ENCODE measurements around the gene PLVAP.

GRCh38 chr19:17423429-17424208, 46.5 kb upstream of the PLVAP start:
- TF ChIP-seq CTCF (conservative IDR thresholded peaks at IDR 0.05; ENCODE audit: low read depth in 2 of 2) (no peak), EZH2 (IDR thresholded peaks at IDR 0.05; ENCODE audit: low read depth, unreplicated experiment) (no peak), ZNF331 (CRISPR knock-in tag; IDR thresholded peaks at IDR 0.05; ENCODE audit: low read depth) (no peak), POLR2AphosphoS5 (IDR thresholded peaks at IDR 0.05; ENCODE audit: low read depth) (no peak), EZH2phosphoT487 (IDR thresholded peaks at IDR 0.05; ENCODE audit: unreplicated experiment) (no peak), JUNB (IDR thresholded peaks at IDR 0.05; ENCODE audit: unreplicated experiment) (no peak), ZNF114 (CRISPR knock-in tag; IDR thresholded peaks at IDR 0.05) (no peak), CREB1 (CRISPR knock-in tag; IDR thresholded peaks at IDR 0.05; ENCODE audit: low read depth) (no peak), STAT1 (IDR thresholded peaks at IDR 0.05; ENCODE audit: unreplicated experiment) (no peak)
- TF ChIP-seq, protein P1, sequence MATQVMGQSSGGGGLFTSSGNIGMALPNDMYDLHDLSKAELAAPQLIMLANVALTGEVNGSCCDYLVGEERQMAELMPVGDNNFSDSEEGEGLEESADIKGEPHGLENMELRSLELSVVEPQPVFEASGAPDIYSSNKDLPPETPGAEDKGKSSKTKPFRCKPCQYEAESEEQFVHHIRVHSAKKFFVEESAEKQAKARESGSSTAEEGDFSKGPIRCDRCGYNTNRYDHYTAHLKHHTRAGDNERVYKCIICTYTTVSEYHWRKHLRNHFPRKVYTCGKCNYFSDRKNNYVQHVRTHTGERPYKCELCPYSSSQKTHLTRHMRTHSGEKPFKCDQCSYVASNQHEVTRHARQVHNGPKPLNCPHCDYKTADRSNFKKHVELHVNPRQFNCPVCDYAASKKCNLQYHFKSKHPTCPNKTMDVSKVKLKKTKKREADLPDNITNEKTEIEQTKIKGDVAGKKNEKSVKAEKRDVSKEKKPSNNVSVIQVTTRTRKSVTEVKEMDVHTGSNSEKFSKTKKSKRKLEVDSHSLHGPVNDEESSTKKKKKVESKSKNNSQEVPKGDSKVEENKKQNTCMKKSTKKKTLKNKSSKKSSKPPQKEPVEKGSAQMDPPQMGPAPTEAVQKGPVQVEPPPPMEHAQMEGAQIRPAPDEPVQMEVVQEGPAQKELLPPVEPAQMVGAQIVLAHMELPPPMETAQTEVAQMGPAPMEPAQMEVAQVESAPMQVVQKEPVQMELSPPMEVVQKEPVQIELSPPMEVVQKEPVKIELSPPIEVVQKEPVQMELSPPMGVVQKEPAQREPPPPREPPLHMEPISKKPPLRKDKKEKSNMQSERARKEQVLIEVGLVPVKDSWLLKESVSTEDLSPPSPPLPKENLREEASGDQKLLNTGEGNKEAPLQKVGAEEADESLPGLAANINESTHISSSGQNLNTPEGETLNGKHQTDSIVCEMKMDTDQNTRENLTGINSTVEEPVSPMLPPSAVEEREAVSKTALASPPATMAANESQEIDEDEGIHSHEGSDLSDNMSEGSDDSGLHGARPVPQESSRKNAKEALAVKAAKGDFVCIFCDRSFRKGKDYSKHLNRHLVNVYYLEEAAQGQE (IDR thresholded peaks at IDR 0.05; ENCODE audit: unreplicated experiment) = no peak
- TF ChIP-seq, protein P2, sequence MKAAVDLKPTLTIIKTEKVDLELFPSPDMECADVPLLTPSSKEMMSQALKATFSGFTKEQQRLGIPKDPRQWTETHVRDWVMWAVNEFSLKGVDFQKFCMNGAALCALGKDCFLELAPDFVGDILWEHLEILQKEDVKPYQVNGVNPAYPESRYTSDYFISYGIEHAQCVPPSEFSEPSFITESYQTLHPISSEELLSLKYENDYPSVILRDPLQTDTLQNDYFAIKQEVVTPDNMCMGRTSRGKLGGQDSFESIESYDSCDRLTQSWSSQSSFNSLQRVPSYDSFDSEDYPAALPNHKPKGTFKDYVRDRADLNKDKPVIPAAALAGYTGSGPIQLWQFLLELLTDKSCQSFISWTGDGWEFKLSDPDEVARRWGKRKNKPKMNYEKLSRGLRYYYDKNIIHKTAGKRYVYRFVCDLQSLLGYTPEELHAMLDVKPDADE (IDR thresholded peaks at IDR 0.05) = no peak
